HG03025 (cell line): ENCODE results near the gene R3HDM2.

ENCODE experiments used
- ATAC-seq: cut with Tn5 transposase; IDR thresholded peaks from one replicate; pipeline ENCODE4 v1.9.1; 2021; ENCODE audit warnings: mild to moderate bottlenecking, moderate library complexity; ENCODE audit not compliant: unreplicated experiment, low FRiP score

The R3HDM2 gene

DNA sequence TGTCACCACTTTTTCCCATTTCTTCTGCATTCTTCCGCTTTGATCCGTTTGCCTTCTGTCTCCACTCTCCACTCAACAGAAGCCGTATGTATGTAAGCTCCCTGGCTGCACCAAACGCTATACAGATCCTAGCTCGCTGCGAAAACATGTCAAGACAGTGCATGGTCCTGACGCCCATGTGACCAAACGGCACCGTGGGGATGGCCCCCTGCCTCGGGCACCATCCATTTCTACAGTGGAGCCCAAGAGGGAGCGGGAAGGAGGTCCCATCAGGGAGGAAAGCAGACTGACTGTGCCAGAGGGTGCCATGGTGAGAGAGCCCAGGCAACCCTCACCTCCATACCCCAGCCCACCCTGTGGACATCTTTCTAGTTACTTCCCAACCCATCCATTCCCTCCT lies 37.1 kb upstream of the R3HDM2 start:
- no peak for ATAC-seq

DNA sequence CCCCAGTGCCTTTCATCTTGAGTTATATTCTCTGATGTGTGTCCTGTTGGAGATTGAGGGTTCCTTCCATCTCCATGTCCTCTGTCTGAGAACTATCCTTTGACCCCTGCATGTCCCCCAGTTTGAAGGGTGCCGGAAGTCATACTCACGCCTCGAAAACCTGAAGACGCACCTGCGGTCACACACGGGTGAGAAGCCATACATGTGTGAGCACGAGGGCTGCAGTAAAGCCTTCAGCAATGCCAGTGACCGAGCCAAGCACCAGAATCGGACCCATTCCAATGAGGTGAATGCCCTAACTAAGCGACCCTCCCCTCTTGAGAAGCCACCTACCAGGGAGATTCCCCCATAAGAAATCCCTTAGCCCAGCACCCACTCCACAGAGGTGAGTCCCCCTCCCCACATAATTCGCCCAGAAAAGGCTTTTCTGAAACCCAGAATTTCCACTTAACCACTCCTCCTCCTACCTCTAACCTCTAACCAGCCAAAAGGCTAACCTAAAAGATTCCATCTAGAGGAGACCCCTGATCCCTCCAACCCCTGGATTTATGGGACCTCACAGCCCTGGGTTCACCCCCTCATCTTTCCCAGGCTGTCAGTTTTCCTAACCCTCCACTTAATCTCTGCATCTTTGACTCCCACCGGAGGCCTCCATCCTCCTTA lies 36.5 kb upstream of the R3HDM2 start:
- no peak for ATAC-seq

DNA sequence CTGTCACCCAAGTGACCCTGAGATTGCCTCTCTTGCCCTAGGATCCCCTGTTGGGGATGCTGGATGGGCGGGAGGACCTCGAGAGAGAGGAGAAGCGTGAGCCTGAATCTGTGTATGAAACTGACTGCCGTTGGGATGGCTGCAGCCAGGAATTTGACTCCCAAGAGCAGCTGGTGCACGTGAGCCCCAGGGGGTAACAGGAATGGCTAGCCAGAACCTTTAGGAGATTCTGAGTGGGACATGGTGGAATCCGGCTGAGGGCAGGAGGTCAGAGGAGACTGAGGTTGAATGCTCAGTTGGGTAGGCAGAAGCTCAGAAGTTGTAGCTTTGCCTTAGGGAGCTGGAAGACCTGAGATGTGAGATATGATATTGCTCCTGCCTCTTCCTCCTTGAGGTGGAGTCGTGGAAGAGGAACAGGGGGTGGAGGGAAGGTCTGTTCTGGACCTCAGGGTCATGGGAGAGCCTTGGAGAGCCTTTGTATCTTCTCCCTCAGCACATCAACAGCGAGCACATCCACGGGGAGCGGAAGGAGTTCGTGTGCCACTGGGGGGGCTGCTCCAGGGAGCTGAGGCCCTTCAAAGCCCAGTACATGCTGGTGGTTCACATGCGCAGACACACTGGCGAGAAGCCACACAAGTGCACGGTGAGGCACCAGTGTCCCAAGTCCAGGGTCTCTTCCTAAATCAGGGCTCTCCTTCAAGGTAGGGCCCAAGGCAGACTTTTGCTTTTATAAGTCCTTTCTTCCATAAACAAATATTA lies 35.1 kb upstream of the R3HDM2 start:
- no peak for ATAC-seq

DNA sequence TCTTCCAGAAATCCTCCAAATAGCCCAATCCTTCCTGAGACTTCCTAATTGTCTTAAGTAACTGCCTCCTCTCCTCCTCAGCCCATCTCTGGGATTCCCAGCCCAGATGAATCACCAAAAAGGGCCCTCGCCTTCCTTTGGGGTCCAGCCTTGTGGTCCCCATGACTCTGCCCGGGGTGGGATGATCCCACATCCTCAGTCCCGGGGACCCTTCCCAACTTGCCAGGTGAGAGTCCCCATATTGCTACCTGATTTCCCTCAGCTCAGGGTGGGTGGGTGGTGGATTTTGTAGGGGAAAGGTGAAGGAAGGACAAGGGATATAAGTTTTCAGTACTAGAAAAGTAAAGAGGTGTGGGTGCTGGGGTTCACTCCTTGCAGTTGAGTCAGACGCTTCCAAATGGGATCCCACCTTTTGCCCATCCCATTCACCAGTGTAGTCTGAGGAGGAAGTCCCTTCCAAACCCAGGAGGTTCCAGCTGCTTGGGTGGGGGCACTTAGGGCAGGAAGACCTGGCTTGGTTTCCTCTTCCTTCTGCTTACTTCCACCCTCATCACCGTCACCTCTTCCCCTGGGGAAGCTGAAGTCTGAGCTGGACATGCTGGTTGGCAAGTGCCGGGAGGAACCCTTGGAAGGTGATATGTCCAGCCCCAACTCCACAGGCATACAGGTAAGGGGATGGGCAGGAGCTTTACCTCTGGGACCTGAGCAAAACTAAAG lies 34.3 kb upstream of the R3HDM2 start:
- no peak for ATAC-seq

DNA sequence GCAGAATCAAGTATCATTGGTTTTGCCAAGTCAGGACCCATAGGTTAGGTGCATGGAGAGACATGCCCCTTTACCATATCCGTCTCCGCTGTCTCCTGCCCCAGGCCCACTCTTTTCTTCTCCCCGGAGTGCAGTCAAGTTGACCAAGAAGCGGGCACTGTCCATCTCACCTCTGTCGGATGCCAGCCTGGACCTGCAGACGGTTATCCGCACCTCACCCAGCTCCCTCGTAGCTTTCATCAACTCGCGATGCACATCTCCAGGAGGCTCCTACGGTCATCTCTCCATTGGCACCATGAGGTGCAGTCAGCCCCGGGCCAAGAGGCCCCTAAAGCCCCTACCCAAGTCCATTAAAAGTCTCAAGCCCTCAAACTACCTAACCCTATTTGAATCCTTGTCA lies 33.7 kb upstream of the R3HDM2 start:
- ATAC-seq, result no peak

DNA sequence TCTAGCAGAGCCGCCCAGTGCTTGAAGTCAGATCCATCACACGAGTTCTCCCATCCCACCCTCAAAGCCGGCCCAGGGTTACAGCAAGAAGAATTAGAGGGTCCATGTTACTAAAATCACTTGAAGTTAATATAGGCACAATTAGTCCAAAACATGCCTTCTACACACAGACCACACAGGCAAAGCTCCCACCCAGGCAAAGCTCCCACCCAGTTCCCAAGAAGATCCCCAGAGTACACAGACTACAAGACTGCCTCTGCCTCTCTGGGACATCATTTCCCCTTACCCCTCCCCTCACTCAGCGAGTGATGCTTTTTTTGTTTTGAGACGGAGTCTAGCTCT lies 32.0 kb upstream of the R3HDM2 start:
- no peak for ATAC-seq

DNA sequence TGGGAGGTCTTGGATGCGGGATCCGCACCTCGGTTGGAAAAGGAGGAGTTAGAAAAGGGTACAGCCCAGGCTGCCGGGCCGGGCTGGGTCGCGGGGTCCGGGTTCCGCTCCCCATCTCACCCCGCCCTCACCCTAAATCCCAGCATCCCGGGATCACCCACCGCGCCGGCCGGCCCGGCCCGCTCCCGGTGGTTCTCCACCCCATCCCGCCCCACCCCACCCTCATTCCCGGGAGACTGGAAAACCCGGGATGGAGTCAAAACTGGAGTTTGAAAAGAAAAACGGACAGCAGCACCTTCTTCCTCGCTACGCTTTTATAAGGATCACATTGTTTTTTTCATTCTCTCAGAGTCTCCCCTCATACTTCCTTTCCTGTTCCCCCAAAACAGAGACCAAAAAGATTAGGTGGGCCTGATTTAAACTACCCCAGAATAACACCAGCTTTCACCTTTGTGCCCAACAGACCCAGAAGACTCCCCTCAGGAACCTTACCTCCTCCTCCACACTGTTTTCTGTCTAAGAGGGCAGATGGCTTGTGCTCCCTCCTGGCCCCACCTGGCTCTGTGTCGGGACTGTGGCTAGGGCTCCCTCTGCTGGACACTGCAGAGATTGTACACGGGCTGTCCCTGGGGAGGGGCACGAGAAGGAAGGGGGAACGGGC lies 31.5 kb upstream of the R3HDM2 start:
- ATAC-seq, result peak; percentile 61

DNA sequence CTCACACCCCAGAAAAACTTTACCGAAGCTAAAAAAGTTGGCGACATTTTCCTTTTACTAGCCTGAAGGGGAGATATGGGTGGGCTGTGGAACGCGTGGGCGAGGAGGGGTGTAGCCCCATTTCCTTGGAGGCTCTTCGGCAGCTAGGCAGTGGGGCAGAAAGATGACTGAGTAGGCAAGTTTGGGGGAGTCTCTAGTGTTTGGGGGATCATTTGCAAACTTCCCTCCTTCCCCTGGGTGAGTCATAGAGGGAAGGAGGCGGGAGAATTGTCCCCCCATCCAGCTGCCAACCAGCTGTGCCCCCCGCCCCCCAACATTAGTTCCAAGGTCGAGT lies 31.0 kb upstream of the R3HDM2 start:
- no peak for ATAC-seq

DNA sequence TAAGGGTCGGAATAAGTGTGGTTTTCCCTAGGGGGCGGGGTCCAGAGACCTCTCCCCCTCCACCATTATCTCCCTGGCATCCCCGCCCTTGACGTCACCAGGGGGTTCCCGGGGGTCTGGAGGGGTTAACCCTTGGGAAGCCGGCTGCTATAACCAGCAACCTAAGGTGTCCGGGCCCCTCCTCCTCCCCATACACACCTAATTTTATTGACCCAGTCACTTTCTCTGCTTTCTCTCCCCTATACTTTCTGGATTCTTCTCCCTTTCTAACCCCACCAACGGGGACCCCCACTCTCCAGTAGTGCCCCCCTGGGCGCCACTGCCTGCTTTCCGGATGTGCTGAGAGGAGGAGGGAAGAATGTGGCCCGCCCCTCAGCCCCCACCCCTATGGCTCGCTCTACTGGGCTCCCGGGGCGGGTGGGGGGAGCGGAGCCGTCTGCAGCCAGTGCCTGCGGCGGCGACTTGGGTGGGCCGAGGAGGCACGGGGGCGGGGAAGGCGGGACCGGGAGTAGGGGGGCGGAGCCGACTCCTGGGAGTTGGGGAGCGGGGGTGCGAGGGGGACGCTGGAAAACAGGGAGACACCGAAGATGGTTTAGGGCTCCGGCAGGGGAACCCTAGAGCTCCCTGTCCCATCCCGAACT lies 30.6 kb upstream of the R3HDM2 start:
- no peak for ATAC-seq

DNA sequence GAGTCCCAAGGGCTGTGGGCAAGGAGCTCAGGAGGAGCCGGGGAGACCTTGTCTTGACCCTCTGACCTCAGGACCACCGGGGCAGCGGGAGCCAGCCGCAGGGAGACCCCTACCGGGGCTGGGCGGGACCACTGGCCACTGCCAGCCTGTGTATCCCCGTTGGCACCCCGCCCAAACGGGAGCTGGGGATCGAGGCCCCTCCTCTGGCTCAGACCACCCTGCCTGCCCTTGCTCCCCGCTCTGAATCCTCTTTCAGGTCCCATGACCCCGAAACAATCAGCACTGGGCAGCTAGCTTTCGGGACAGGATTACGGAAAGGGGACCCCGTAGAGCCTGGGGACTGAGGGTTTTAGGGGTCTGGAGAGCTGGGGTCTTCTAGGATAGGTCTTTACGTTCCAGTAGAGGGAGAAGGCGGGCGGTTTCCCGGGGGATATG lies 30.0 kb upstream of the R3HDM2 start:
- ATAC-seq, result no peak

DNA sequence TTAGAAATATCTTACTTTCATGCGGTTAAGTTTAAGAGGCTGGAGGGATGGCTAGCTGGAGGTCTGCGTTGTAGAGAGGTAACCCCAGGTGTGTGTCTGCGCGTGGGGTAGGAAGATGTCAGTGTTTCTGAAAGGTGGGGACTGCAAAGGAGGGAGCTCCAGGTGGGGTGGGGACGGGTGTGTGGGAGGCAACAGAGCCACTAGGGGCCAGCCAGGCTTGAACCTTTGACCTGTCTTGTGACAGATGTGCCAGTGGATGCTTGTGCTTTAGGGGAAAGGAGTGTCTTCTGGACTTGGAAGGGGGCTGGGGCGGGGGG lies 29.6 kb upstream of the R3HDM2 start:
- no peak for ATAC-seq

DNA sequence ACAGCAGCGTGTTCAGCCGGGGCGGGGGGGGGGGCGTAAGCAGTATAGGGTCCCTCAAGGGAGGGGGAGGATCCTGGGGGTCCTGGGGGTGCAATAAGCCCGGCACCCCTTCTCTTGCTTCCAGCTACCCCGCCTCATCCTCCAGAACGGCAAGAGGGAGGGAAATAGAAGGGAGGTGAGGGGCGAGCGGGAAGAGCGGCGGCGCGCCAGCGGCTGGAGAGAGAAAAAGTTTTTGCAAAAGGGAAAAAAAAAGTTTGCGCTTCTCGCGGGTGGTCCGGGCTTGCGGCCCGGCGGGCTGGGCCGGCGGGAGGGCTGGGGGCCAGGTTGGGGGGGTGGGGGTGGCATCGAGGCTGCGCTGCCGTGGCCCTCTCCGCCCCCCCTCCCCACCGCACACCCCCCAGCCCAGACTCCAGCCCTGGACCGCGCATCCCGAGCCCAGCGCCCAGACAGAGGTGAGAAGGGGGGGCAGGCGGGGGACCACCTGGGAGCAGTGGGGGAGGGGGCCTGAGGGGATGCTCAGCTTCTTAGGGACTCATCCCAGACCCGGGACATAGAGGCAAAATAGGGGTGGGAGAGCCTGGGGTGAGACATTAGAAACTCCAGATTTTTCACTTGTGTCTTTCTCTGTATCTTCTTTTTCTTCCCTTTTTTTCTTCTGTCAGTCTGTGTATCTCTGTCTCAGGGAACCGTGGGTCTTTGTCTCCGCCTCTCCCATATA lies 29.1 kb upstream of the R3HDM2 start, which contains the start of gene GLI1:
Gene GLI1, plus strand, starts transcription at position 36 of the 718 bp plus-strand sequence. CDS start 3,907 bp downstream, outside the sequence.
- no peak for ATAC-seq

DNA sequence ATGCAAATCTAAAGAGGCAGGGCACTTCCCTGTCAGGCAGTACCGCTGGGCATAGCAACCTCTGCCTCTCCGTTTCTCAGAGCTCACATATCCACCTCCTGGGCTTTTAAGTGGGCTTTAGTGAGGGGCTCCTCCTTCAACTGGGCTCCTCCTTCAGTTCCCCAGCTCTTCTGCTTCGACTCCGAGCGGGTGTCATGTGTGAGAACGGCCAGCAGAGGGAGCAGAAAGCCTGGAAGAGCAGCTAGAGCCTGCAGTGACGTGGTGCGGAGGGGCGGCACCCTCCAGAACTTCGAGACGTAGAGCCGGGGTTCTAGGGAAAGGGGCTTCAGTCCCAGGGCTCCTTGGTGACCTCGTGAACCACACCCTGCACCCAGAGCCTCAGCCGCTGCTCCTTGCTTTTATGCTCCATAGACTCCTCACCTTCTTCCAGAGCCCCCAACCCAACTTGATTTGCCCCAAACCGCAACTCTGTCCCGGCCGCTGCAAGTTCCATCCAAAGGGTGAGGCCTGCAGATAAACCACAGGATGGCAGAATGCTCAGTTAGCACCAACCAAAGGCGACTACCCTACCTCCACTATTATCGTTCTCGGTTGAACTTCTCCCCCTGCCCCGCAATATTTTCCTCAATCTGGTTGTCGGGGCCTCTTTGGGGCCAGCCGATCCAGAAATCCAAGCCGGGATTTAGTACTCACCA lies 28.4 kb upstream of the R3HDM2 start:
- peak; percentile 48 for ATAC-seq

DNA sequence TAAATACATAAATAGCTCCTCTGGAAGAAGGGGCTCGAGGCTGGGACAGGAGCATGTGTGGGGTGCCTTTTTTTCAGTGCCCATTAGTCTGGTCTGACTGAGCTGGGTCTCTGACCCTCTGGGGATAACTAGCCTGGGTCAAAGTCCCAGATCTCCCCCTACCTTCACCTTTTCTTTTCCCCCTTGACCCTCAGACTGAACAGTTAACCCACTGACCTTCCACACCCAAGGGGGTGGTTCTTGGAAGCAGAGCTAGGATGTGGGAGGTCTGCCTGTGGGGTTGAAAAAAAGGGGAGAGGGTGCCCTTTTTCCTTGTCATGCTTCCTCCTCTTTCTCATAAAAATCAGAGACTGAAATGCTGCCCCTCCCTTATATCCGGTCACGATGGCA lies 27.8 kb upstream of the R3HDM2 start:
- ATAC-seq, result no peak

DNA sequence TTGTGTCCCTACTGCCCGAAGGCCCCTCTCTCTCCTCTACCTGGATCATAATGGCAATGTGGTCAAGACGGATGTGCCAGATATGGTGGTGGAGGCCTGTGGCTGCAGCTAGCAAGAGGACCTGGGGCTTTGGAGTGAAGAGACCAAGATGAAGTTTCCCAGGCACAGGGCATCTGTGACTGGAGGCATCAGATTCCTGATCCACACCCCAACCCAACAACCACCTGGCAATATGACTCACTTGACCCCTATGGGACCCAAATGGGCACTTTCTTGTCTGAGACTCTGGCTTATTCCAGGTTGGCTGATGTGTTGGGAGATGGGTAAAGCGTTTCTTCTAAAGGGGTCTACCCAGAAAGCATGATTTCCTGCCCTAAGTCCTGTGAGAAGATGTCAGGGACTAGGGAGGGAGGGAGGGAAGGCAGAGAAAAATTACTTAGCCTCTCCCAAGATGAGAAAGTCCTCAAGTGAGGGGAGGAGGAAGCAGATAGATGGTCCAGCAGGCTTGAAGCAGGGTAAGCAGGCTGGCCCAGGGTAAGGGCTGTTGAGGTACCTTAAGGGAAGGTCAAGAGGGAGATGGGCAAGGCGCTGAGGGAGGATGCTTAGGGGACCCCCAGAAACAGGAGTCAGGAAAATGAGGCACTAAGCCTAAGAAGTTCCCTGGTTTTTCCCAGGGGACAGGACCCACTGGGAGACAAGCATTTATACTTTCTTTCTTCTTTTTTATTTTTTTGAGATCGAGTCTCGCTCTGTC lies 26.1 kb upstream of the R3HDM2 start:
- no peak for ATAC-seq

DNA sequence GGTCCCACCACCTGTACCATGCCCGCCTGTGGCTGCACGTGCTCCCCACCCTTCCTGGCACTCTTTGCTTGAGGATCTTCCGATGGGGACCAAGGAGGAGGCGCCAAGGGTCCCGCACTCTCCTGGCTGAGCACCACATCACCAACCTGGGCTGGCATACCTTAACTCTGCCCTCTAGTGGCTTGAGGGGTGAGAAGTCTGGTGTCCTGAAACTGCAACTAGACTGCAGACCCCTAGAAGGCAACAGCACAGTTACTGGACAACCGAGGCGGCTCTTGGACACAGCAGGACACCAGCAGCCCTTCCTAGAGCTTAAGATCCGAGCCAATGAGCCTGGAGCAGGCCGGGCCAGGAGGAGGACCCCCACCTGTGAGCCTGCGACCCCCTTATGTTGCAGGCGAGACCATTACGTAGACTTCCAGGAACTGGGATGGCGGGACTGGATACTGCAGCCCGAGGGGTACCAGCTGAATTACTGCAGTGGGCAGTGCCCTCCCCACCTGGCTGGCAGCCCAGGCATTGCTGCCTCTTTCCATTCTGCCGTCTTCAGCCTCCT lies 25.4 kb upstream of the R3HDM2 start:
- ATAC-seq, result no peak

DNA sequence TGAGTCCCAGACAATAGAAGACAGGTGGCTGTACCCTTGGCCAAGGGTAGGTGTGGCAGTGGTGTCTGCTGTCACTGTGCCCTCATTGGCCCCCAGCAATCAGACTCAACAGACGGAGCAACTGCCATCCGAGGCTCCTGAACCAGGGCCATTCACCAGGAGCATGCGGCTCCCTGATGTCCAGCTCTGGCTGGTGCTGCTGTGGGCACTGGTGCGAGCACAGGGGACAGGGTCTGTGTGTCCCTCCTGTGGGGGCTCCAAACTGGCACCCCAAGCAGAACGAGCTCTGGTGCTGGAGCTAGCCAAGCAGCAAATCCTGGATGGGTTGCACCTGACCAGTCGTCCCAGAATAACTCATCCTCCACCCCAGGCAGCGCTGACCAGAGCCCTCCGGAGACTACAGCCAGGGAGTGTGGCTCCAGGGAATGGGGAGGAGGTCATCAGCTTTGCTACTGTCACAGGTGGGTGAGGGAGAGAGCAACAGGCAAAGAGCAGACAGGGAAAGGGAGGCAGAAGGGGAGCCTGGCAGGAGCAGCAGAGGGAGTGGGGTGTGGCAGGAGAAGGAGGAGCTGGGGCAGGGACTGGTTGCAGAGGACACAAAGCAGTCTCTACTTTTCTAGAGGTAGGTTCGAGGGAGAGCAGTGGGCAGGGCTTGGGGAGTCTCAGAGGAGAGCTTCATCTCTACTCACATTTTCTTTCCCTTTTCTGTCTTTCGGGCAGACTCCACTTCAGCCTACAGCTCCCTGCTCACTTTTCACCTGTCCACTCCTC lies 24.7 kb upstream of the R3HDM2 start:
- no peak for ATAC-seq
